ENCODE measurements around the gene ZNF330. TPM values are rescaled to one million over a fixed set of nuclear protein-coding genes. Genes with fewer than 3 reads are reported as not detected.

Gene ZNF330
- total RNA-seq, 1 experiment from 2014 or later = 18.9 TPM

- BruUV-seq (replicated peaks) = no TSS peak
- CTCF ChIA-PET = no interaction called here
- POLR2A ChIA-PET = no interaction called here
- DNase-seq (ENCODE audit: low read depth, low spot score) (no peak), ATAC-seq (no peak)
- no peaks in the 10 kb centered on the region for H3K9me3 ChIP-seq (ENCODE audit: control insufficient read depth, insufficient read depth, low read depth, low read length)
- TF ChIP-seq TCF7L2 (IDR thresholded peaks at IDR 0.05; ENCODE audit: low read depth, low read length) (no peak), CTCF (IDR thresholded peaks at IDR 0.05) (no peak), SIN3A (IDR thresholded peaks at IDR 0.05; ENCODE audit: borderline replicate concordance, insufficient read depth, low read depth, low read length) (no peak), REST (IDR thresholded peaks at IDR 0.05; ENCODE audit: insufficient read depth in 1 of 2, low read depth in 2 of 2, low read length in 1 of 2) (no peak), POLR2AphosphoS5 (IDR thresholded peaks at IDR 0.05; ENCODE audit: low read depth, low read length) (no peak)
- no peak overlapping the region for H3K27ac ChIP-seq (ENCODE audit: low read length)
- intact Hi-C loops (cut with micrococcal nuclease; ENCODE audit: unreplicated experiment) = no loop called here
- no peaks in the 10 kb centered on the region for H3K27me3 ChIP-seq (ENCODE audit: control insufficient read depth, insufficient read depth, low read length)
- no peaks in the 10 kb centered on the region for H3K4me1 ChIP-seq (ENCODE audit: control insufficient read depth, insufficient read depth, low read length)
- H3K4me3 ChIP-seq (ENCODE audit: low read depth in 2 of 2, low read length in 2 of 2) = no peak overlapping the region
- in situ Hi-C loops (cut with HindIII; ENCODE audit: low pct_unique_long_range_greater_than_20kb, low sequenced_read_pairs) = no loop called here
- H3K36me3 ChIP-seq (ENCODE audit: control insufficient read depth, insufficient read depth, low read length) = no peaks in the 10 kb centered on the region
Observed at GRCh38 chr4:141196227-141196933, 24.3 kb upstream of the ZNF330 start.

- Histone ChIP-seq H3K4me3 (ENCODE audit: low read depth in 2 of 2, low read length in 2 of 2) (no peak overlapping the region), H3K27ac (ENCODE audit: low read length) (no peak overlapping the region), H3K9me3 (ENCODE audit: control insufficient read depth, insufficient read depth, low read depth, low read length) (no peaks in the 10 kb centered on the region), H3K36me3 (ENCODE audit: control insufficient read depth, insufficient read depth, low read length) (no peaks in the 10 kb centered on the region), H3K4me1 (ENCODE audit: control insufficient read depth, insufficient read depth, low read length) (no peaks in the 10 kb centered on the region), H3K27me3 (ENCODE audit: control insufficient read depth, insufficient read depth, low read length) (no peaks in the 10 kb centered on the region; the same call in 1 of the 2 replicates)
- TF ChIP-seq TCF7L2 (IDR thresholded peaks at IDR 0.05; ENCODE audit: low read depth, low read length) (no peak), REST (IDR thresholded peaks at IDR 0.05; ENCODE audit: insufficient read depth in 1 of 2, low read depth in 2 of 2, low read length in 1 of 2) (no peak), SIN3A (IDR thresholded peaks at IDR 0.05; ENCODE audit: borderline replicate concordance, insufficient read depth, low read depth, low read length) (no peak)
- ATAC-seq (no peak), DNase-seq (ENCODE audit: low read depth, low spot score) (no peak)
- BruUV-seq (replicated peaks) = no TSS peak
- intact Hi-C loops (cut with micrococcal nuclease; ENCODE audit: unreplicated experiment) (no loop called here), in situ Hi-C loops (cut with HindIII; ENCODE audit: low pct_unique_long_range_greater_than_20kb, low sequenced_read_pairs) (no loop called here)
- ChIA-PET CTCF (no interaction called here), POLR2A (no interaction called here)
Observed at GRCh38 chr4:141207961-141208360, 12.7 kb upstream of the ZNF330 start.
